DND-41 (cell line): Measurements from ENCODE around the gene BCAS2.

ENCODE experiments used
- ATAC-seq: fragments of 200-7000 bp; cut with Tn5 transposase; 3 replicates; pipeline ENCODE4 v1.9.1; 2021; ENCODE audit warnings: low read depth; ENCODE audit not compliant: insufficient read depth
- DNase-seq: peaks from one replicate; pipeline ENCODE4 v3.0.0-alpha.2; 2020
- H2AFZ ChIP-seq: 2 replicates; pipeline ENCODE4 v1.6.0; 2012; ENCODE audit warnings: low read depth, low read length
- H3K27ac ChIP-seq: 2 replicates; pipeline ENCODE4 v1.5.1; 2012; ENCODE audit warnings: low read length, inconsistent platforms
- H3K27me3 ChIP-seq: fragments of 200-600 bp; sonication (generic); 2 replicates; pipeline ENCODE4 v1.6.0; 2012; ENCODE audit warnings: low read length, mild to moderate bottlenecking, inconsistent platforms; ENCODE audit not compliant: insufficient read depth, poor library complexity
- H3K36me3 ChIP-seq: 2 replicates; pipeline ENCODE4 v1.5.1; 2012; ENCODE audit warnings: low read length, inconsistent platforms; ENCODE audit not compliant: insufficient read depth
- H3K4me1 ChIP-seq: 2 replicates; pipeline ENCODE4 v1.5.1; 2012; ENCODE audit warnings: mild to moderate bottlenecking, low read length; ENCODE audit not compliant: insufficient read depth
- H3K4me2 ChIP-seq: 2 replicates; pipeline ENCODE4 v1.6.0; 2012; ENCODE audit warnings: mild to moderate bottlenecking, moderate library complexity, low read length, inconsistent platforms; ENCODE audit not compliant: insufficient read depth
- H3K4me3 ChIP-seq, 2 experiments: fragments of 200-600 bp in 1 of 2; shearing (Covaris generic) in 1 of 2; 2 replicates each; pipeline ENCODE4 v1.5.1; 2012 to 2016; ENCODE audit warnings: inconsistent platforms in 2 of 2, low read length in 2 of 2, mild to moderate bottlenecking in 2 of 2, low read depth in 1 of 2, moderate library complexity in 1 of 2
- H3K79me2 ChIP-seq: 2 replicates; pipeline ENCODE4 v1.6.0; 2012; ENCODE audit warnings: low read length, inconsistent platforms; ENCODE audit not compliant: insufficient read depth
- H3K9ac ChIP-seq: 2 replicates; pipeline ENCODE4 v1.6.0; 2012; ENCODE audit warnings: low read depth, mild to moderate bottlenecking, inconsistent platforms, low read length, moderate library complexity
- H3K9me3 ChIP-seq: 2 replicates; pipeline ENCODE4 v1.5.1; 2012; ENCODE audit warnings: low read length, moderate library complexity, mild to moderate bottlenecking, inconsistent platforms; ENCODE audit not compliant: insufficient read depth, severe bottlenecking
- H4K20me1 ChIP-seq: 2 replicates; pipeline ENCODE4 v1.6.0; 2012; ENCODE audit warnings: low read length; ENCODE audit not compliant: insufficient read depth
- EZH2 ChIP-seq: IDR thresholded peaks from 3 replicates; pipeline ENCODE4 v1.6.1; 2012; ENCODE audit warnings: borderline replicate concordance, low read depth, mild to moderate bottlenecking, moderate library complexity, low read length, inconsistent platforms; ENCODE audit not compliant: severe bottlenecking
- TF ChIP-seq, protein P1 (sequence below): IDR thresholded peaks from 2 replicates; pipeline ENCODE4 v1.5.1; 2012; ENCODE audit warnings: borderline replicate concordance, low read length, moderate library complexity, mild to moderate bottlenecking; ENCODE audit not compliant: poor library complexity, severe bottlenecking; ENCODE audit errors: extremely low read depth

The BCAS2 gene

GRCh38 chr1:114547076-114547475, 34.3 kb downstream of the BCAS2 start:
- Histone ChIP-seq H4K20me1 (no peaks in the 10 kb centered on the region), H2AFZ (no peak overlapping the region), H3K36me3 (no peaks in the 10 kb centered on the region), H3K79me2 (no peaks in the 10 kb centered on the region), H3K4me1 (no peaks in the 10 kb centered on the region), H3K27ac (no peak overlapping the region), H3K4me2 (no peak overlapping the region), H3K9me3 (no peaks in the 10 kb centered on the region), H3K4me3 (no peak overlapping the region), H3K27me3 (no peaks in the 10 kb centered on the region), H3K9ac (no peak overlapping the region)
- TF ChIP-seq, protein P1, sequence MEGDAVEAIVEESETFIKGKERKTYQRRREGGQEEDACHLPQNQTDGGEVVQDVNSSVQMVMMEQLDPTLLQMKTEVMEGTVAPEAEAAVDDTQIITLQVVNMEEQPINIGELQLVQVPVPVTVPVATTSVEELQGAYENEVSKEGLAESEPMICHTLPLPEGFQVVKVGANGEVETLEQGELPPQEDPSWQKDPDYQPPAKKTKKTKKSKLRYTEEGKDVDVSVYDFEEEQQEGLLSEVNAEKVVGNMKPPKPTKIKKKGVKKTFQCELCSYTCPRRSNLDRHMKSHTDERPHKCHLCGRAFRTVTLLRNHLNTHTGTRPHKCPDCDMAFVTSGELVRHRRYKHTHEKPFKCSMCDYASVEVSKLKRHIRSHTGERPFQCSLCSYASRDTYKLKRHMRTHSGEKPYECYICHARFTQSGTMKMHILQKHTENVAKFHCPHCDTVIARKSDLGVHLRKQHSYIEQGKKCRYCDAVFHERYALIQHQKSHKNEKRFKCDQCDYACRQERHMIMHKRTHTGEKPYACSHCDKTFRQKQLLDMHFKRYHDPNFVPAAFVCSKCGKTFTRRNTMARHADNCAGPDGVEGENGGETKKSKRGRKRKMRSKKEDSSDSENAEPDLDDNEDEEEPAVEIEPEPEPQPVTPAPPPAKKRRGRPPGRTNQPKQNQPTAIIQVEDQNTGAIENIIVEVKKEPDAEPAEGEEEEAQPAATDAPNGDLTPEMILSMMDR, result no peak
- no peak for TF ChIP-seq EZH2
- ATAC-seq (no peak), DNase-seq (no peak)

GRCh38 chr1:114545796-114546195, 35.6 kb downstream of the BCAS2 start:
- no peak for DNase-seq
- no peak for ATAC-seq

DNA sequence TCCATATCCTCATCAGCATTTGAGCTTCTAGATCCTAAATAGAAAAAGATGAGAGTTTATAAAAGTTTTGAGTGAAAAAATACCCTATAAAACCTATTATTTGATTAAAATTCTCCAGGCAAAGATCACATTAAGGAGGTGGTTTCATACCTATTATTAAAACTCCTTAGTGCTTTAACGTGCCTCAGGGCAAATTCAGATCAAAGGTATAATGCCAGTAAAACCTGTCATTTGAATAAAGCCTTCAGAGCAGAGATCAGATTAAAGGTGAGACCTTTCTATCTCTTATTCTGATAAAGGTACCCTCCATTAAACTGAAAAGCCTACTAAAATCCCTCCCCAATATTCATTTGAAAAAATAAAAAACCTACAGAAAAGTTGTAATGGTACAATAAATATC, 36.1 kb downstream of the BCAS2 start:
- Histone ChIP-seq H3K79me2 (no peaks in the 10 kb centered on the region), H3K27ac (no peak overlapping the region), H3K4me2 (no peak overlapping the region), H3K36me3 (no peaks in the 10 kb centered on the region), H3K4me1 (no peaks in the 10 kb centered on the region), H4K20me1 (no peaks in the 10 kb centered on the region), H3K4me3 (no peak overlapping the region), H3K9me3 (no peaks in the 10 kb centered on the region), H2AFZ (no peak overlapping the region), H3K9ac (no peak overlapping the region), H3K27me3 (no peaks in the 10 kb centered on the region)
- DNase-seq (no peak), ATAC-seq (no peak)
- no peak for TF ChIP-seq EZH2

More at GRCh38 chr1:114545796-114546195, 35.6 kb downstream of the BCAS2 start:
- Histone ChIP-seq H3K27me3 (no peaks in the 10 kb centered on the region), H3K27ac (no peak overlapping the region), H3K4me2 (no peak overlapping the region), H3K9me3 (no peaks in the 10 kb centered on the region), H3K9ac (no peak overlapping the region), H3K36me3 (no peaks in the 10 kb centered on the region), H4K20me1 (no peaks in the 10 kb centered on the region), H3K4me3 (no peak overlapping the region), H3K79me2 (no peaks in the 10 kb centered on the region), H3K4me1 (no peaks in the 10 kb centered on the region), H2AFZ (no peak overlapping the region)
- TF ChIP-seq EZH2, result no peak
- TF ChIP-seq, protein P1, result no peak

DNA sequence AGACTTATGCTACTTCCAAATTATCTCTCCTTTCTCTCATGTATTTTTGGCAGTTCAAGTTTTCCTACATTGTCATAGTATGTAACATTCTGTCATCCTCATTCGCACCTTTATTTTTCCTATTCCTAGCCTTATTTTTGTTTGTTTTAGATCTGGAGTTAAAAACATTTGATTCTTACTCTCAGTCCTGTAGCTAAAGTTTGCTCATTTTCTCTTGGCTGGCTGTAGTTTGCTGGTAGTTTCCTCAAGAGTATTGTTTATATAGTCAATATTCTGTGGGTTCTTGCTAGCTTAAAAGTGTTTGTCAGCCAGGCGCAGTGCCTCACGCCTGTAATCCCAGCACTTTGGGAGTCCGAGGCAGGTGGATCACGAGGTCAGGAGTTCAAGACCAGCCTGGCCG, 40.6 kb downstream of the BCAS2 start:
- Histone ChIP-seq H2AFZ (no peak overlapping the region), H3K4me1 (no peaks in the 10 kb centered on the region), H3K79me2 (no peaks in the 10 kb centered on the region), H3K9me3 (no peaks in the 10 kb centered on the region), H3K4me2 (no peak overlapping the region), H3K27me3 (no peaks in the 10 kb centered on the region), H3K36me3 (no peaks in the 10 kb centered on the region), H3K27ac (no peak overlapping the region), H3K4me3 (no peak overlapping the region), H4K20me1 (no peaks in the 10 kb centered on the region), H3K9ac (no peak overlapping the region)
- TF ChIP-seq, protein P1, result no peak
- no peak for TF ChIP-seq EZH2
- DNase-seq, result no peak
- ATAC-seq, result no peak
